Omental fat pad (tissue), 4 donors: ENCODE data around the gene NLRP1. TPM values are rescaled to one million over a fixed set of nuclear protein-coding genes. Genes with fewer than 3 reads are reported as not detected.
A peak's percentile ranks its signal among the peaks of the same experiment; 100 is the strongest.

Experiments
- ATAC-seq: fragments of 150-250 bp; one replicate; pipeline ENCODE4 v1.9.1; 2016; ENCODE audit warnings: mild to moderate bottlenecking, moderate library complexity; ENCODE audit not compliant: low FRiP score
- DNase-seq: peaks from one replicate; pipeline ENCODE4 v3.0.0-alpha.2; 2019; ENCODE audit warnings: low spot score
- total RNA-seq, 4 donors: library from RNA; depleted of rRNA; stranded (reverse); fragments of >200 nt; gene quantifications; one replicate each; pipeline ENCODE4 v1.1.0, GENCODE V29; 2016
- TF ChIP-seq, protein P1 (sequence below), 3 donors: fragments of 450-650 bp; IDR thresholded peaks; one replicate each; pipeline ENCODE4 v1.5.1; 2016 to 2017; ENCODE audit warnings: antibody characterized with exemption in 3 of 3, mild to moderate bottlenecking in 3 of 3, moderate library complexity in 2 of 3

NLRP1 gene
- 10 to 100 TPM; 26.1 to 88.3 (median 28.8) TPM for total RNA-seq

DNA sequence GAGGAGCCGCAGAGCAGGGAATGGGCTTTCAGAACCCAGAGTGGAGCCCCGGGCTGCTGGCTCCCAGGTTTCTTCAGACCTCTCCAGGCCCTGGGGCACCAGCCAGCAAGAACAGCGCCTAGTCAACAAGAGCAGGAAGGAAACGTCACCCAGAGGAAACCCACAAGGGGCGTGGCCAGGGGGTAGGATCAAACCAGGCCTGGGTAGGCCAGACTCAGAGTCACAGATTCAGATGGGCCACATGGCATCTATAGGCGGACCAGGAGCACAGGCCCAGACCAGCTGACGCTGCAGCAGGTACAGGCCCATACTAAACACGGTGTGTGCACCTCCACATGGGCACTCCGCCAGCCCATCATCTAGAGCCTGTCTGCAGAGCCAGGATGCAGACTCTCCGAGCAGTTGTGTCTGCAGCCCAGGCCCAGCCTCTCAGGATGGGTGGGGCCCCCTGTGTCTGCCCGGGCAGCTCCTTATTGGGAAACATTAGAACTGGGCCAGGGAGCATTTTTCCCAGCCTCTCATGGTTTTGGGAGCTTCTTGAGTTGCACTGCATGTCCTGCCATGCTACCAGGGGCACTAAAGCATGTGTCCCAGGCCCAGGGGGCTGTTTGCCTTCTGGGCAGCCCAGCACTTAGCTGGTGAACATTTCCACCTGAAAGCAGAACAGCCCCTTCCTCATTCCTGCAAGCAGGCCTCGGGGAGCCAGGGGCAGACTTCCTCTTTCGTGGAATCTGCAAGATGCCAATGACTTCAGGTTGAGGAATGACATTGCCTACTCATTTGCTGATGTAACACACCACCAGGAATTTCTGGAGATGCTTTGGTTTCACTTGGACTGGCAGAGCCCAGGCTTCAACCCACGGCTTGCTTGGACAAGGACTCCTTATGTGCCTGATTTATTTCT lies at the start of gene NLRP1:
Gene NLRP1 (minus strand): TSS at position 127 of the 904 bp plus-strand sequence. CDS start 552 bp downstream, outside the sequence.
- TF ChIP-seq, protein P1, sequence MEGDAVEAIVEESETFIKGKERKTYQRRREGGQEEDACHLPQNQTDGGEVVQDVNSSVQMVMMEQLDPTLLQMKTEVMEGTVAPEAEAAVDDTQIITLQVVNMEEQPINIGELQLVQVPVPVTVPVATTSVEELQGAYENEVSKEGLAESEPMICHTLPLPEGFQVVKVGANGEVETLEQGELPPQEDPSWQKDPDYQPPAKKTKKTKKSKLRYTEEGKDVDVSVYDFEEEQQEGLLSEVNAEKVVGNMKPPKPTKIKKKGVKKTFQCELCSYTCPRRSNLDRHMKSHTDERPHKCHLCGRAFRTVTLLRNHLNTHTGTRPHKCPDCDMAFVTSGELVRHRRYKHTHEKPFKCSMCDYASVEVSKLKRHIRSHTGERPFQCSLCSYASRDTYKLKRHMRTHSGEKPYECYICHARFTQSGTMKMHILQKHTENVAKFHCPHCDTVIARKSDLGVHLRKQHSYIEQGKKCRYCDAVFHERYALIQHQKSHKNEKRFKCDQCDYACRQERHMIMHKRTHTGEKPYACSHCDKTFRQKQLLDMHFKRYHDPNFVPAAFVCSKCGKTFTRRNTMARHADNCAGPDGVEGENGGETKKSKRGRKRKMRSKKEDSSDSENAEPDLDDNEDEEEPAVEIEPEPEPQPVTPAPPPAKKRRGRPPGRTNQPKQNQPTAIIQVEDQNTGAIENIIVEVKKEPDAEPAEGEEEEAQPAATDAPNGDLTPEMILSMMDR (IDR thresholded peaks at IDR 0.05): no peak
- peak; percentile 85 for ATAC-seq

DNA sequence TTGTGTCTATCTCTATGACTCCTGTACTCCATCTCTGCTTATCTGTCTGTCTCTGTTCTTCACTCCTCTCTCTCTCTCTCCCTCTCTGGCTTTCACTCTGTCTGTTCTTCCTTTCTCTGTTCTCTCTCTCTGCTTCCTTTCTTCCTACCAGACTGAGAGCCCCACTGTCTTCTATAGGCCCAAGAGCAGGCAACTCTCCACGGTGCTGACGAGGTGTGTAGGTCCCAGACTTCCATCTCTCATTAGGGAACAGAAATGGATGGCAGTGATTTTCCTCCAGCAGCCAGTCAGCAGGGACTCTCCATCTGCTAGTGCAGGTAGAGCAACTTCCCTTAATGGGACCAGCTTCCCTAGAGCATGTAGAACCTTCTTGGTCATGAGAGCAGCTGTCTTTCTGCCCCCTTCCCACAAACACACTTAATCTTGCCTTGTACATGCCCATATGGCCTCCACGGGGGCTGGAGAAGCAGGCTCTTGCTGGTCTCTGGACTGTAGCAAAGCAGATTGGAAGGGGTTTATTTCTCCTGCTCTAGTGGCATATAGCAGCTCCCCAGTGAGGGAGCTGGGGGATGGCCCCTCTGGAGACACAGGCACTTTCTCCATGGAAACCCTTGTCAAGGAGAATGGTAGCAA lies 47.8 kb upstream of the NLRP1 start:
- no peak for ATAC-seq
- DNase-seq: no peak
- TF ChIP-seq, protein P1 (IDR thresholded peaks at IDR 0.05): no peak

More for the DNA sequence above, at the start of gene NLRP1:
- peak; percentile 58 for DNase-seq

DNA sequence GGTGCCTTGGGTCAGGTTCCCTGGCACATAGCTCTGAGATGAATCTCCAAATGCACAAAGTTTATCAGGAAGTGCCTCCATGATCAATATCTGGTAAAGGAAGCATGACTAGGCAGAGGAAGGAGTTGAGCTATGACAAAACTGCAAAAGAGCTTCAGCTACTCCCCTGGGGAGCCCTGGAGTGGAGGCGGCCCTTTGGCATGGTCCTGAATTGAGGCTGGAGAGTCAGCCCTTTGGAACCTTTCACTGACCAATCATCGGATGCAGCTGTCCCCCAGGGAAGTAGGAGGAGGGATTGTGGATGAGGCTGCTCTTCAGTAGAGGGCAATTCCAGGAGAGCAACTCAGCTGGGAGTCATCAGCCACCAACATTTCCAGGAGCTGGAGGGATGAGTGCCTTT lies 46.1 kb upstream of the NLRP1 start:
- TF ChIP-seq, protein P1 (IDR thresholded peaks at IDR 0.05): no peak
- no peak for ATAC-seq
- no peak for DNase-seq

DNA sequence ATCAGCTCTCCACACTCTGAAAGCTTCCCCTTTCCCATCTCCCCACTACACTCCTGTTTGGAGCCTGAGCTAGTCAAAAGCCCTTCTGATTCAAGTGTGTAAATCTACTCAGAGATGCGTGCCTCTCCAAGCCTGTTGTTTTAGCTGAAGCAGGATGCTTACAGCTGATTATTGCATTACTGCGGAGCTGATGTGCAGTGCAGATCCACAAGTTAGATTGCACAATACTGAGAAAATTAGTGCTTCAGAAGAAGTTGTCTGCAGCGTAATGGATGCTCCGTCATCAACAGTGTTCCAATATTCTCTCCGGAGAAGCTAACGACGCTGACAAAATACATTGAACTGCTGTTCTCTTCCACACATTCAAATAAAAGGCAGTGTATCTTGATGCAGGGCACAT lies 44.8 kb upstream of the NLRP1 start:
- TF ChIP-seq, protein P1 (IDR thresholded peaks at IDR 0.05): no peak
- DNase-seq: no peak
- ATAC-seq: no peak

DNA sequence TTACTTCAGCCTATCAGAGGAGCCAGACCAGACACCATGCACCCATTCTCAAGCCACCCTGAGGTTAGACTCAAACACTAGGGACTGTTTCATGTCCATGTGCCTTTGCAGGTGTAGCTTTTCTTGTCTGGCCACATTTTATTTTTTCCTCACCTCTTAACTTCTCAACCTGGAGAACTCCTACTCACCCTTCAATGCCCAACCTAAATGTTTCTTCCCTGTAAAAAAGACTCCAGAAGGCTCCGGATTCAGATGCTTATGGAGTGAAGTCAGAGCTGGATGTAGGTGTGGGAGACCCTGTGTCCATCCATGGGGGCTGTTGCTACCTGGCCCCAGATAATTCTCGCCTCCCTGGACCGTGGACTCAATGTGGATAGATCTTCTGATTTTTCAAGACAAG lies 44.0 kb upstream of the NLRP1 start:
- no peak for DNase-seq
- no peak for ATAC-seq
- TF ChIP-seq, protein P1 (IDR thresholded peaks at IDR 0.05): no peak

DNA sequence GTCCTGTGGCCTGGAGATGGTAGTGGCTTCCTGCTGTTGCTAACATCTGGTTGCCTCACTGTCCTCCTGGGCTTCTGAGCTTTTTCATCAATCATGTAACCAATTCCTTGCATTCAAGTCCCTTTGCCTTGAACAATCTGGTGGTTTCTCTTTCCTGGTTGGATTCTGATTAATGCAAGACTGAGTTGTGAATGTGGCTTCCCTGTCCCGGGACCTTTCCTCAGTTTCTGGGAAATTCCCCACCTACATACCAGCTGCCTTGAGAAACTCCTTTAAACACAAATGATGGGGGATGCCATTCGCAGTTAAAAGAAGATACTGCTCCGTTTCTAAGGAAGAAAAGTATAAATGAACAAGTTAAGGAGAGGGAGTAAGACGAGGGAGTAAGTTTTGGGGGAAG lies 39.9 kb upstream of the NLRP1 start:
- TF ChIP-seq, protein P1 (IDR thresholded peaks at IDR 0.05): no peak
- ATAC-seq: no peak
- DNase-seq: no peak
